Karpas-422 (cell line): Measurements from ENCODE around the gene KCTD3. TPM values are rescaled to one million over a fixed set of nuclear protein-coding genes. Genes with fewer than 3 reads are reported as not detected.

ENCODE experiments used
- DNase-seq: peaks from one replicate; pipeline ENCODE4 v3.0.0-alpha.2; 2015
- H2AFZ ChIP-seq: fragments of 200-600 bp; sonication (generic); 2 replicates; pipeline ENCODE4 v1.6.1; 2014; ENCODE audit warnings: antibody characterized with exemption, low read length, mixed read lengths
- H3K27ac ChIP-seq: fragments of 200-600 bp; sonication (generic); 2 replicates; pipeline ENCODE4 v1.5.1; 2014; ENCODE audit warnings: mild to moderate bottlenecking, low read length, moderate library complexity
- H3K27me3 ChIP-seq: fragments of 200-600 bp; sonication (generic); 2 replicates; pipeline ENCODE4 v1.6.1; 2014; ENCODE audit warnings: low read length, mixed read lengths
- H3K36me3 ChIP-seq: fragments of 200-600 bp; sonication (generic); 2 replicates; pipeline ENCODE4 v1.6.1; 2014; ENCODE audit warnings: low read length, mixed read lengths; ENCODE audit not compliant: insufficient read depth
- H3K4me1 ChIP-seq: fragments of 200-600 bp; sonication (generic); 2 replicates; pipeline ENCODE4 v1.6.1; 2014; ENCODE audit warnings: mild to moderate bottlenecking, low read length, mixed read lengths
- H3K4me2 ChIP-seq: fragments of 200-600 bp; sonication (generic); 2 replicates; pipeline ENCODE4 v1.6.1; 2014; ENCODE audit warnings: low read length, low read depth, mild to moderate bottlenecking; ENCODE audit not compliant: poor library complexity, severe bottlenecking
- H3K4me3 ChIP-seq: fragments of 200-600 bp; sonication (generic); 2 replicates; pipeline ENCODE4 v1.5.1; 2014; ENCODE audit warnings: mild to moderate bottlenecking, antibody characterized with exemption, low read length, mixed read lengths
- H3K79me2 ChIP-seq: fragments of 200-600 bp; sonication (generic); 2 replicates; pipeline ENCODE4 v1.6.1; 2014; ENCODE audit warnings: mild to moderate bottlenecking, low read length, mixed read lengths
- H3K9ac ChIP-seq: fragments of 200-600 bp; sonication (generic); 2 replicates; pipeline ENCODE4 v1.6.0; 2014; ENCODE audit warnings: low read length
- H3K9me2 ChIP-seq: fragments of 200-600 bp; sonication (generic), shearing (Covaris generic); replicated peaks from 2 replicates; pipeline ENCODE4 v1.6.0; 2014; ENCODE audit warnings: mild to moderate bottlenecking, low read length, moderate library complexity; ENCODE audit not compliant: insufficient read depth
- H3K9me3 ChIP-seq: fragments of 300-700, 200-600 bp; sonication (generic); 2 replicates; pipeline ENCODE4 v1.6.1; 2014; ENCODE audit warnings: low read length, mixed read lengths
- H4K20me1 ChIP-seq: fragments of 200-600 bp; sonication (generic); 2 replicates; pipeline ENCODE4 v1.6.1; 2014; ENCODE audit warnings: mild to moderate bottlenecking, antibody characterized with exemption, low read length, low read depth; ENCODE audit not compliant: insufficient read depth
- total RNA-seq: library from RNA; depleted of rRNA; stranded (reverse); fragments of >200 nt; shearing (Covaris generic); gene quantifications from 2 replicates; pipeline ENCODE4 v1.2.3, GENCODE V29; 2014; ENCODE audit warnings: low replicate concordance

KCTD3 gene
- total RNA-seq, 1 experiment from 2014 or later = not detected

DNA sequence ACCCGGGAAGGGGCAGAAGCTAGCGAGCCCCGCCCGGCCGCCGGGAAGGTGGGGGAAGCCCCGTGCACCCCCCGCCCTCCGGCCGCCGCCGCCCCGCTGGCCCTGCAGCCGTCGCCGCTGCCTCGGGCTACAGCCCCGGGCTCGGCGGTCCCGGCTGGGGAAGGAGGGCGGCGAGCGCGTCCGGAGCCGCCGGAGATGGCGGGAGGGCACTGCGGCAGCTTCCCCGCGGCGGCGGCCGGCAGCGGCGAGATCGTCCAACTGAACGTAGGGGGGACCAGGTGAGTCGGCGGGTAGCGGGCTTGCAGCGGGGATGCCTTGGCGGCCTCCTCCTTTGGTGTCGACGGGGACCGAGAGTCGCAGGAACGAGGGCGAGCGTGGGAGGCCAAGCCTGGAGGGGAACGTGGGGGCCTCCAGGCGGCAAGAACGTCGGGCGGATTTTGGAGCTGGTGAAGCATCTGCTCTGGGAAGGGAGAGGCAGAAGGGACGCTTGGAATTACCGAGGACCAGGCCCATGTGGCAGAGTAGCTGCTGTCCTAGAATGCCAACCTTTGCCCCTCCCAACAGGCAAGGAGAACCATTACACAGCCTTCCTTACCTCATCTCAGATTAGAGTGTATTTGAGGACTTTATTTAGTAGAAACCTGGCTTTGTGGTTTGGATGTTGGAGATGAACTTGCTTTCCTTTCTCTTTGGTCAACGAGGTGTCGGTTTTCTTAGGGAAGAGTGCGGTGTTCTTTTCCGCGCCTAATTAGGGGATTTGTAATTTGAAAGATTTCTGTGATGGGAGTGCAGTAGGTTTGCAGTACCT, 591 bp downstream of the KCTD3 start:
- H3K9me3 ChIP-seq = no peaks in the 10 kb centered on the region
- H4K20me1 ChIP-seq = no peaks in the 10 kb centered on the region
- H3K36me3 ChIP-seq = no peaks in the 10 kb centered on the region
- no peak overlapping the region for H3K4me3 ChIP-seq
- H3K4me1 ChIP-seq = no peaks in the 10 kb centered on the region
- no peaks in the 10 kb centered on the region for H3K27me3 ChIP-seq
- H2AFZ ChIP-seq = no peak overlapping the region
- no peak for DNase-seq
- H3K4me2 ChIP-seq = no peak overlapping the region
- no peak overlapping the region for H3K9ac ChIP-seq
- no peaks in the 10 kb centered on the region for H3K9me2 ChIP-seq
- no peak overlapping the region for H3K27ac ChIP-seq
- H3K79me2 ChIP-seq = no peaks in the 10 kb centered on the region

DNA sequence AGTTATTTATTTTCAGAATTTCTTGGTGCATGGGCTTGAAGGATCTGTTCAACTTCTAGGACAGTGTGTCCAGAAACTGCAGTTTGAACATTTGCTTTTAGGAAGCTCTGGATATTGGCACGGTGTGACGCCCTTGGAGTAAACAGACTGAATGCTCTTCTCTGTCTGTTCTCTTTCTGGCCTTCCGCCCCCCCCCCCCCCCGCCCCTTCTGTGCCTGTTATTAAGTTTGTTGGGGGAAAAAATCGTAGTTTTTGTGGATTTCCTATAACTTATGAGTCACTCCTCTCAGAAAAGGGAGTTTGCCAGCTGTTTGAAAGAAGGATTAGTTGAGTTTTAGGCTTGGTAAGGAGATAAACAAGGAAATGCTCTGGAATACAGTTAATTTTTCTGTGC, 1.2 kb downstream of the KCTD3 start:
- Histone ChIP-seq H4K20me1 (no peaks in the 10 kb centered on the region), H3K4me3 (no peak overlapping the region), H3K4me1 (no peaks in the 10 kb centered on the region), H3K36me3 (no peaks in the 10 kb centered on the region), H3K9ac (no peak overlapping the region), H3K79me2 (no peaks in the 10 kb centered on the region), H3K9me2 (no peaks in the 10 kb centered on the region), H3K9me3 (no peaks in the 10 kb centered on the region), H2AFZ (no peak overlapping the region), H3K27me3 (no peaks in the 10 kb centered on the region), H3K4me2 (no peak overlapping the region), H3K27ac (no peak overlapping the region)
- DNase-seq = no peak

GRCh38 chr1:215569986-215570824, 3.1 kb downstream of the KCTD3 start:
- no peaks in the 10 kb centered on the region for H3K9me2 ChIP-seq
- no peaks in the 10 kb centered on the region for H3K36me3 ChIP-seq
- H3K79me2 ChIP-seq = no peaks in the 10 kb centered on the region
- H3K27ac ChIP-seq = no peak overlapping the region
- H3K4me1 ChIP-seq = no peaks in the 10 kb centered on the region
- H3K4me3 ChIP-seq = no peak overlapping the region
- no peaks in the 10 kb centered on the region for H3K27me3 ChIP-seq
- H3K4me2 ChIP-seq = no peak overlapping the region
- no peaks in the 10 kb centered on the region for H3K9me3 ChIP-seq
- H3K9ac ChIP-seq = no peak overlapping the region
- no peak for DNase-seq
- H2AFZ ChIP-seq = no peak overlapping the region
- no peaks in the 10 kb centered on the region for H4K20me1 ChIP-seq

DNA sequence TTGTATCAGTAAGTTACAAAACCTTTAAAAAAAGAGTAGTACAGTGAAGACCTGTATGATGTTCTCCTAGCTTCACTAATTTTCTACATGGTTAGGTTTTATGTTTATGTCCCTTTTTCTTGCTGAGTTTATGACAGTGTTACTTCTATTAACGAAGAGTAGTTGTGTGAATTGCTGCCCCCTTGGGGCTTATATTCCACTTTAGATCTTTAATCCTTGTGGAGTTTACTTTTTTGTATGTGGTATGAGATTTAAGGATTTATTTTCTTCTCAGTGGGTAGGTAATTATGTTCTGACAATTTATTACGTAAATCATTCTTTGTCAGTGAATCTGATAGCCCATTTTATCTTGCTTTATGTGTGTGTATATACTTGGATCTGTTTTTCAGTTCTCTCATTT, 14.8 kb downstream of the KCTD3 start:
- no peaks in the 10 kb centered on the region for H3K79me2 ChIP-seq
- H3K9ac ChIP-seq = no peak overlapping the region
- no peaks in the 10 kb centered on the region for H4K20me1 ChIP-seq
- H3K9me3 ChIP-seq = no peaks in the 10 kb centered on the region
- no peaks in the 10 kb centered on the region for H3K9me2 ChIP-seq
- no peak overlapping the region for H3K27ac ChIP-seq
- no peaks in the 10 kb centered on the region for H3K27me3 ChIP-seq
- DNase-seq = no peak
- no peaks in the 10 kb centered on the region for H3K36me3 ChIP-seq
- no peak overlapping the region for H3K4me2 ChIP-seq
- no peak overlapping the region for H3K4me3 ChIP-seq
- H2AFZ ChIP-seq = no peak overlapping the region
- H3K4me1 ChIP-seq = no peaks in the 10 kb centered on the region

GRCh38 chr1:215583185-215583749, 16.2 kb downstream of the KCTD3 start:
- H3K79me2 ChIP-seq = no peaks in the 10 kb centered on the region
- H3K9me3 ChIP-seq = no peaks in the 10 kb centered on the region
- no peaks in the 10 kb centered on the region for H3K4me1 ChIP-seq
- H3K9me2 ChIP-seq = no peaks in the 10 kb centered on the region
- H3K27me3 ChIP-seq = no peaks in the 10 kb centered on the region
- no peak overlapping the region for H3K27ac ChIP-seq
- DNase-seq = no peak
- no peaks in the 10 kb centered on the region for H3K36me3 ChIP-seq
- H2AFZ ChIP-seq = no peak overlapping the region
- H4K20me1 ChIP-seq = no peaks in the 10 kb centered on the region
- no peak overlapping the region for H3K4me2 ChIP-seq
- no peak overlapping the region for H3K4me3 ChIP-seq
- no peak overlapping the region for H3K9ac ChIP-seq

- no peak overlapping the region for H3K27ac ChIP-seq
- no peak overlapping the region for H3K9ac ChIP-seq
- no peaks in the 10 kb centered on the region for H3K4me1 ChIP-seq
- H4K20me1 ChIP-seq = no peaks in the 10 kb centered on the region
- H3K4me2 ChIP-seq = no peak overlapping the region
- no peak for DNase-seq
- H3K9me2 ChIP-seq = no peaks in the 10 kb centered on the region
- H3K27me3 ChIP-seq = no peaks in the 10 kb centered on the region
- no peaks in the 10 kb centered on the region for H3K9me3 ChIP-seq
- no peak overlapping the region for H3K4me3 ChIP-seq
- H3K79me2 ChIP-seq = no peaks in the 10 kb centered on the region
- H2AFZ ChIP-seq = no peak overlapping the region
- H3K36me3 ChIP-seq = no peaks in the 10 kb centered on the region
Measured at GRCh38 chr1:215584389-215584788, 17.3 kb downstream of the KCTD3 start.

DNA sequence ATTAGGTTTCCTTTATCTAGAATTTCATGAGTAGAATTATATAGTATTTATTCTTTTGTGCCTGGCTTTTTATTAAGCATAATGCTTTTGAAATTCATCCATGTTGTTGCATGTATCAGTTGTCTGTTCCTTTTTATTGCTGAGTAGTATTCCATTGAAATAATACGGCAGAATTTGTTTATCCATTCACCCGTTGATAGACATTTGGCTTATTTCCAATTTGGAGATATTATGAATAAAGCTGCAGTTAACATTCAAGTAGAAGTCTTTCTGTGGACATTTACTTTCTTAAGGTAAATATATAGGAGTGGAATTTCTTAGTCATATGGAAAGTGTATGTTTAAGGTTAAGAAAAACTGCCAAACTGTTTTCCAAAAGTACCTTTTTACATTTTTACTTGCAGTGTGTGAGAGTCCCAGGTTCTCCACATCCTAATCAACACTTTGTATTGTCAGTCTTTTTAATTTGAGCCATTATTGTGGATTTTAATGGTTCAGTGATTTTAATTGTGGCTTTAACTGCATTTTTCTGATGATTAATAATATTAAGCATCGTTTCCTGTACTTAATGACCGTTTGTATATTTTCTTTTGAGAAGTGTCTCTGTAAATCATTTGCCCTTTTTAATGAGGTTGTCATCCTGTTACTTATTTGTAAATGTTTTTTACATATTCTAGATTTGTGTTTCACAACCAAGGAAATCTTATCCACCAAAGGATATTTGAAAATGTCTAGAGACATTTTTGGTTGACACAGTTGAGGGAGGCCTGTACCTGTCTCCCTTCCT, 22.7 kb downstream of the KCTD3 start:
- no peaks in the 10 kb centered on the region for H3K9me3 ChIP-seq
- no peaks in the 10 kb centered on the region for H3K36me3 ChIP-seq
- H4K20me1 ChIP-seq = no peaks in the 10 kb centered on the region
- H3K4me1 ChIP-seq = no peaks in the 10 kb centered on the region
- no peak for DNase-seq
- no peaks in the 10 kb centered on the region for H3K27me3 ChIP-seq
- no peaks in the 10 kb centered on the region for H3K79me2 ChIP-seq
- H3K4me3 ChIP-seq = no peak overlapping the region
- H3K9ac ChIP-seq = no peak overlapping the region
- no peak overlapping the region for H3K4me2 ChIP-seq
- H3K9me2 ChIP-seq = no peaks in the 10 kb centered on the region
- no peak overlapping the region for H3K27ac ChIP-seq
- H2AFZ ChIP-seq = no peak overlapping the region
